NCI-H1105 treated with DMSO at 0.1 percent for 48 hours (cell line): Measurements from ENCODE around the gene DOC2B.
"Not testable (repeated sequence)": the region's sequence is repeated elsewhere in the genome, so short reads cannot be mapped to it uniquely, and the experiment has no call there.

Experiments used
- DNase-seq: peaks from one replicate; lab custom pipeline; 2025; lab: John Stamatoyannopoulos, UW

Gene DOC2B

GRCh38 chr17:210402-210801 lies 29.0 kb upstream of the DOC2B start:
- no peak for DNase-seq

- no peak for DNase-seq
These were observed 27.0 kb upstream of the DOC2B start for GRCh38 chr17:208429-208828.

- no peak for DNase-seq
These were observed 26.3 kb upstream of the DOC2B start for GRCh38 chr17:207775-208174.

GRCh38 chr17:206941-207560 lies 25.6 kb upstream of the DOC2B start:
- no peak for DNase-seq

GRCh38 chr17:206484-206883 lies 25.0 kb upstream of the DOC2B start:
- not testable (repeated sequence) for DNase-seq

GRCh38 chr17:205817-206216 lies 24.4 kb upstream of the DOC2B start:
- no peak for DNase-seq

- no peak for DNase-seq
These were observed 23.8 kb upstream of the DOC2B start for GRCh38 chr17:205148-205669.

GRCh38 chr17:204427-205147 lies 23.1 kb upstream of the DOC2B start:
- no peak for DNase-seq

GRCh38 chr17:202501-202951 lies 21.1 kb upstream of the DOC2B start:
- DNase-seq: no peak

- not testable (repeated sequence) for DNase-seq
These were observed 20.3 kb upstream of the DOC2B start for GRCh38 chr17:201736-202135.

GRCh38 chr17:201257-201656 lies 19.8 kb upstream of the DOC2B start:
- not testable (repeated sequence) for DNase-seq

GRCh38 chr17:200586-200985 lies 19.1 kb upstream of the DOC2B start:
- no peak for DNase-seq

GRCh38 chr17:199806-200545 lies 18.5 kb upstream of the DOC2B start:
- DNase-seq: no peak

- DNase-seq: no peak
These were observed 17.7 kb upstream of the DOC2B start for GRCh38 chr17:199191-199604.

- not testable (repeated sequence) for DNase-seq
These were observed 16.8 kb upstream of the DOC2B start for GRCh38 chr17:198225-198624.

GRCh38 chr17:197352-197751 lies 15.9 kb upstream of the DOC2B start:
- no peak for DNase-seq

GRCh38 chr17:194828-195602 lies 13.6 kb upstream of the DOC2B start:
- DNase-seq: no peak

- no peak for DNase-seq
These were observed 12.7 kb upstream of the DOC2B start for GRCh38 chr17:193841-194806.

GRCh38 chr17:193426-193810 lies 12.0 kb upstream of the DOC2B start:
- no peak for DNase-seq

GRCh38 chr17:192666-193425 lies 11.4 kb upstream of the DOC2B start:
- no peak for DNase-seq
